Hepatocyte (in vitro differentiated cells): Measurements from ENCODE around the gene GNAZ. TPM values are rescaled to one million over a fixed set of nuclear protein-coding genes. Genes with fewer than 3 reads are reported as not detected.

Source experiments
- DNase-seq: peaks from one replicate; pipeline ENCODE4 v3.0.0-alpha.2; 2016; ENCODE audit warnings: low spot score
- H2AFZ ChIP-seq: fragments of 200-600 bp; sonication (generic); 2 replicates; pipeline ENCODE4 v1.6.0; 2016; ENCODE audit warnings: antibody characterized with exemption, mild to moderate bottlenecking
- H3K27ac ChIP-seq: fragments of 200-600 bp; sonication (generic); 2 replicates; pipeline ENCODE4 v1.5.1; 2016; ENCODE audit warnings: mild to moderate bottlenecking
- H3K27me3 ChIP-seq: fragments of 200-600 bp; sonication (generic); 2 replicates; pipeline ENCODE4 v1.6.1; 2016
- H3K36me3 ChIP-seq: fragments of 200-600 bp; sonication (generic); replicated peaks from 2 replicates; pipeline ENCODE4 v1.5.1; 2016; ENCODE audit warnings: low read depth; ENCODE audit not compliant: insufficient read depth
- H3K4me1 ChIP-seq: fragments of 200-600 bp; sonication (generic); 2 replicates; pipeline ENCODE4 v1.5.1; 2016; ENCODE audit warnings: mild to moderate bottlenecking, moderate library complexity; ENCODE audit not compliant: insufficient read depth
- H3K4me2 ChIP-seq: fragments of 200-600 bp; sonication (generic); 2 replicates; pipeline ENCODE4 v1.6.0; 2016
- H3K4me3 ChIP-seq: fragments of 200-600 bp; sonication (generic); 2 replicates; pipeline ENCODE4 v1.5.1; 2016; ENCODE audit warnings: mild to moderate bottlenecking
- H3K79me2 ChIP-seq: fragments of 200-600 bp; sonication (generic); 2 replicates; pipeline ENCODE4 v1.6.0; 2017; ENCODE audit warnings: mild to moderate bottlenecking
- H3K9me2 ChIP-seq: fragments of 200-600 bp; sonication (generic); replicated peaks from 2 replicates; pipeline ENCODE4 v1.6.0; 2017; ENCODE audit warnings: mild to moderate bottlenecking; ENCODE audit not compliant: insufficient read depth
- H3K9me3 ChIP-seq: fragments of 200-600 bp; sonication (generic); 2 replicates; pipeline ENCODE4 v1.5.1; 2016; ENCODE audit warnings: low read depth, mild to moderate bottlenecking
- H4K20me1 ChIP-seq: fragments of 200-600 bp; sonication (generic); 2 replicates; pipeline ENCODE4 v1.6.0; 2016; ENCODE audit warnings: mild to moderate bottlenecking; ENCODE audit not compliant: insufficient read depth, poor library complexity, severe bottlenecking
- EZH2 ChIP-seq: fragments of 200-600 bp; sonication (generic); IDR thresholded peaks from 2 replicates; pipeline ENCODE4 v1.6.1; 2016; ENCODE audit warnings: antibody characterized with exemption, mild to moderate bottlenecking, borderline replicate concordance
- EZH2phosphoT487 ChIP-seq: fragments of 200-600 bp; sonication (generic); IDR thresholded peaks from one replicate; pipeline ENCODE4 v1.6.1; 2018; ENCODE audit warnings: antibody characterized with exemption, mild to moderate bottlenecking, low read depth, moderate library complexity; ENCODE audit not compliant: unreplicated experiment, severe bottlenecking
- WGBS: methylation state at CpG from one replicate; pipeline ENCODE4 v1.1.6; 2016; ENCODE audit warnings: low lambda C conversion rate; ENCODE audit errors: missing lambda C conversion rate; 5-methylcytosine and 5-hydroxymethylcytosine counted together
- polyA plus RNA-seq: library from polyadenylated mRNA; unstranded; fragments of >200 nt; fragmentation: Nextera tagmentation; extraction: Ambion mirVana; gene quantifications from 2 replicates; pipeline ENCODE4 v1.2.1, GENCODE V29; 2016
- total RNA-seq: library from RNA; depleted of rRNA; stranded (reverse); fragments of >200 nt; gene quantifications from 2 replicates; pipeline ENCODE4 v1.2.3, GENCODE V29; 2014
- TF ChIP-seq, protein P1 (sequence below): fragments of 200-600 bp; sonication (generic); IDR thresholded peaks from 2 replicates; pipeline ENCODE4 v1.5.1; 2016; ENCODE audit warnings: antibody characterized with exemption, mild to moderate bottlenecking; ENCODE audit not compliant: poor library complexity

GNAZ gene
- total and polyA plus RNA-seq, 2 experiments from 2014 or later, result 3.4 to 4.1 TPM

GRCh38 chr22:23080613-23081290, 10.4 kb downstream of the GNAZ start:
- H3K4me1 ChIP-seq, result peaks cover 6% of the 10 kb centered on the region
- H3K4me3 ChIP-seq, result no peak overlapping the region
- no peaks in the 10 kb centered on the region for H3K79me2 ChIP-seq
- 93% methylated on average over 11 of the region's 11 CpGs for WGBS
- no peak for TF ChIP-seq EZH2
- TF ChIP-seq EZH2phosphoT487, result no peak
- TF ChIP-seq, protein P1, sequence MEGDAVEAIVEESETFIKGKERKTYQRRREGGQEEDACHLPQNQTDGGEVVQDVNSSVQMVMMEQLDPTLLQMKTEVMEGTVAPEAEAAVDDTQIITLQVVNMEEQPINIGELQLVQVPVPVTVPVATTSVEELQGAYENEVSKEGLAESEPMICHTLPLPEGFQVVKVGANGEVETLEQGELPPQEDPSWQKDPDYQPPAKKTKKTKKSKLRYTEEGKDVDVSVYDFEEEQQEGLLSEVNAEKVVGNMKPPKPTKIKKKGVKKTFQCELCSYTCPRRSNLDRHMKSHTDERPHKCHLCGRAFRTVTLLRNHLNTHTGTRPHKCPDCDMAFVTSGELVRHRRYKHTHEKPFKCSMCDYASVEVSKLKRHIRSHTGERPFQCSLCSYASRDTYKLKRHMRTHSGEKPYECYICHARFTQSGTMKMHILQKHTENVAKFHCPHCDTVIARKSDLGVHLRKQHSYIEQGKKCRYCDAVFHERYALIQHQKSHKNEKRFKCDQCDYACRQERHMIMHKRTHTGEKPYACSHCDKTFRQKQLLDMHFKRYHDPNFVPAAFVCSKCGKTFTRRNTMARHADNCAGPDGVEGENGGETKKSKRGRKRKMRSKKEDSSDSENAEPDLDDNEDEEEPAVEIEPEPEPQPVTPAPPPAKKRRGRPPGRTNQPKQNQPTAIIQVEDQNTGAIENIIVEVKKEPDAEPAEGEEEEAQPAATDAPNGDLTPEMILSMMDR, result no peak
- no peak overlapping the region for H3K4me2 ChIP-seq
- no peak for DNase-seq
- H4K20me1 ChIP-seq, result no peaks in the 10 kb centered on the region
- H2AFZ ChIP-seq, result no peak overlapping the region
- no peaks in the 10 kb centered on the region for H3K27me3 ChIP-seq
- no peaks in the 10 kb centered on the region for H3K9me3 ChIP-seq
- H3K27ac ChIP-seq, result no peak overlapping the region
- H3K36me3 ChIP-seq, result no peaks in the 10 kb centered on the region
- no peaks in the 10 kb centered on the region for H3K9me2 ChIP-seq

DNA sequence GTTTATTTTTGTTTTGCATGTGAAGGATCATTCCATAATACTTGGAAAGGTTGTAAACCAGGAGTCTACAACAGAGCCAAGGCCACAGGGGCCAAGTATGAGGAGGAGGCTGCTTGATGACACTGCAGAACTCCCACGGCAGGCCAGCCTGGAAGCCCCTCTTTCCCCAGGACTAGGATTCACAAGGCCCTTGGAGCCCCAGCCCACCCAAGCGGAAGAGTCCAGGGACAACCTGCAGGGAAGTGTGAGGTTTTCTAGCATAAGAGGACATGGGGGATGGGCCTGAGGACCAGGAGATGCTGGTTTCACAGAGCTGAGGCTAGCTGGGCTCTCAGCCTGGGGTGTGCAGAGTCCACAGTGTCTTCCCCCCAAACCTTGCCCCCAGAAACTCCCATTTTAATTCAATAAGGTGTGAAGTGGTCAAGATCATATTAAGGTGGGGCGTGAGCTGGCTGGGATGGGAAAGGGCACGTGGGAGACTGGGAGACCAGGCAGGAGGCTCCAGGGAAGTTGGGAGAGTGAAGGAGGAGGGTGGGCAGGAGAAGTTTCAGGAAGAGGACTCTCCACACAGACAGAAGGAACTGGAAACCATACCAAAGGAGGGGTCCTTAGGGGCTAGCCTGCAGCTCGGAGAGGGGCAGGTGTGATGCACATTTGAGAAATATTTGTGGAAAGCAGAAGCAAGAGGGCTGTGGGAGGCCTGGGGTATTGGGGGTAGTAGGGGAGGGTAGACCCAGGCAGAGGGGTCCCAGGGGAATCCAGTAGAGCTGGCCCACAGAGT, 12.4 kb downstream of the GNAZ start:
- WGBS, result 90% methylated on average over 5 of the region's 5 CpGs
- no peaks in the 10 kb centered on the region for H3K36me3 ChIP-seq
- H4K20me1 ChIP-seq, result no peaks in the 10 kb centered on the region
- H3K9me2 ChIP-seq, result no peaks in the 10 kb centered on the region
- peaks cover 6% of the 10 kb centered on the region for H3K4me1 ChIP-seq
- no peak for DNase-seq
- no peaks in the 10 kb centered on the region for H3K9me3 ChIP-seq
- no peak overlapping the region for H2AFZ ChIP-seq
- no peaks in the 10 kb centered on the region for H3K79me2 ChIP-seq
- H3K27ac ChIP-seq, result no peak overlapping the region
- TF ChIP-seq, protein P1, result no peak
- TF ChIP-seq EZH2phosphoT487 (no peak), EZH2 (no peak)
- H3K4me3 ChIP-seq, result no peak overlapping the region
- no peak overlapping the region for H3K4me2 ChIP-seq
- H3K27me3 ChIP-seq, result no peaks in the 10 kb centered on the region

DNA sequence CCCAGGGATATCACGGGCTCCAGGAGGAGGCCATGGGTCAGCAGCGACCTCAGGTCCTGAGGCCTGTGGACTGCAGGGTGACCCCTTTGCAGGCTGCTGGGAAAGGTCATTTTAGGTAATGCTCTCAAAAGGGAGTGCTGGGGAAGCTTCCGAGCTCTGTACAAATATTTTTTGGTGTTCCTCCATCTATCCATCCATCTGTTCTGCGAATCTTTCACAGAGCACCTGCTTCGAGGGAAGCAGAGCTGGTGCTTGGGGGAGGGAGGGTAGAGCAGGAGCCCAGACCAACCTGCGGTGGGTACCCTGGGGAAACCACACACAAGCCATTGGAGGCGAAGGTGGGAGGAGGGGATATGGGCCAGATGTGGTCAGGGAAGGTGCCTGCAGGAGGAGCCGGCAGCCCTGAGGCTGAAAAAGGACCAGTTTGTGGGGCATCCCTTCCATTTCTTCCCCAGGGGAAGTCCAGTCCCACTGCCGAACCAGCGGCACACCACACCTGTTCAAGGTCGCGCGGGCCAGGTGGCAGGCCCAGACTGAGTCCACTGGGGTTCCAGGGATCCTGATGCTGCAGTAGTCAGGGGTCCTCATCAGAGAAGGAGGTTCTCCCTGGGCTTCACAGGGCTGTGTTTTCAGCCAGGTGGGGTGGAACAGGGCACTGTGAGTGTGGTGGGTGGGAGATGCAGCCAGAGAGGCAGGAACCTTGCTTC, 13.1 kb downstream of the GNAZ start:
- H3K4me2 ChIP-seq, result no peak overlapping the region
- H3K9me2 ChIP-seq, result no peaks in the 10 kb centered on the region
- no peak overlapping the region for H3K4me3 ChIP-seq
- H3K9me3 ChIP-seq, result no peaks in the 10 kb centered on the region
- no peaks in the 10 kb centered on the region for H3K27me3 ChIP-seq
- TF ChIP-seq EZH2phosphoT487 (no peak), EZH2 (no peak)
- TF ChIP-seq, protein P1, result no peak
- H3K4me1 ChIP-seq, result peaks cover 6% of the 10 kb centered on the region
- 92% methylated on average over 13 of the region's 13 CpGs for WGBS
- no peaks in the 10 kb centered on the region for H3K36me3 ChIP-seq
- no peaks in the 10 kb centered on the region for H4K20me1 ChIP-seq
- no peak overlapping the region for H2AFZ ChIP-seq
- no peak for DNase-seq
- no peaks in the 10 kb centered on the region for H3K79me2 ChIP-seq
- H3K27ac ChIP-seq, result no peak overlapping the region
